Activated CD4-positive, alpha-beta memory T cell treated with anti-CD3 and anti-CD28 coated beads, Interleukin-2, amount 10 ng/mL, durations not matched to agents 7 days and 5 days (primary cell): ENCODE results near the gene DHRS3. TPM values are rescaled to one million over a fixed set of nuclear protein-coding genes. Genes with fewer than 3 reads are reported as not detected.
A peak's percentile ranks its signal among the peaks of the same experiment; 100 is the strongest.
"Not testable (repeated sequence)": the region's sequence is repeated elsewhere in the genome, so short reads cannot be mapped to it uniquely, and the experiment has no call there.

Experiments
- CTCF ChIA-PET: fragments of 350-600 bp; sonication (Branson Sonifier 250); formaldehyde crosslinking; loops from one replicate; lab custom pipeline; 2021; ENCODE audit warnings: antibody characterized with exemption, inconsistent platforms; lab: Charles Lee
- POLR2A ChIA-PET: fragments of 350-600 bp; sonication (Branson Sonifier 250); formaldehyde crosslinking; loops from one replicate; lab custom pipeline; 2021; ENCODE audit warnings: antibody characterized with exemption; lab: Charles Lee
- DNase-seq: peaks from one replicate; pipeline ENCODE4 v3.0.0-alpha.2; 2020
- H3K27ac Mint-ChIP-seq: one replicate; pipeline ENCODE4 v1.8.0; 2021; ENCODE audit warnings: mild to moderate bottlenecking, mixed read lengths
- H3K27me3 Mint-ChIP-seq: one replicate; pipeline ENCODE4 v1.8.0; 2021; ENCODE audit warnings: mixed read lengths
- H3K36me3 Mint-ChIP-seq: one replicate; pipeline ENCODE4 v1.8.0; 2021; ENCODE audit warnings: low read depth, mixed read lengths
- H3K4me1 Mint-ChIP-seq: one replicate; pipeline ENCODE4 v1.8.0; 2021; ENCODE audit warnings: mixed read lengths
- H3K4me3 Mint-ChIP-seq: one replicate; pipeline ENCODE4 v1.8.0; 2021; ENCODE audit warnings: mild to moderate bottlenecking, mixed read lengths
- H3K9me3 Mint-ChIP-seq: one replicate; pipeline ENCODE4 v1.8.0; 2021; ENCODE audit warnings: mixed read lengths
- total RNA-seq, 2 experiments: library from RNA; stranded (reverse); gene quantifications; one replicate each; pipeline ENCODE4 v1.2.3, GENCODE V29; 2021

DHRS3 gene
- total RNA-seq, 2 experiments from 2014 or later, result 30.1 to 32.5 TPM

DNA sequence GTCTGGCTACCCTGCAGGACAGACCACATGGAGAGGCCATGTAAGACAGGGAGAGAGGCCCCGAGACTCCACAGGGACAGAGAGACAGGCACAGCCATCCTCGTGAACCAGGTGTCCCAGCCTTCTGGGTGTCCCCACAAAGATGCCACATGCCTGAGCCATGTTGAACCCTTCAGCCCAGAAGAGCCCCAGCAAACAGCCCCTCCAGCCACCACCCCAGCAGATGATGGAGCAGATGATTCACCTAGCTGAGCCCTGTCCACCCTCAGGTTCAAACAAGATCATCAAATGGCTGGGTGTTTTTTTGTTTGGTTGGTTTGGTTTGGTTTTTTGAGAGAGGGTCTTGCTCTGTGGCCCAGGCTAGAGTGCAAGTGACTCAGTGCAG, 78.7 kb downstream of the DHRS3 start:
- H3K36me3 Mint-ChIP-seq, result peaks cover 27% of the 10 kb centered on the region
- H3K27ac Mint-ChIP-seq, result no peak overlapping the region
- no peak for DNase-seq
- H3K4me1 Mint-ChIP-seq, result peaks cover 20% of the 10 kb centered on the region
- CTCF ChIA-PET, result no interaction called here
- H3K4me3 Mint-ChIP-seq, result no peak overlapping the region
- POLR2A ChIA-PET, result no interaction called here
- H3K27me3 Mint-ChIP-seq, result peaks cover 5% of the 10 kb centered on the region
- H3K9me3 Mint-ChIP-seq, result peaks cover 20% of the 10 kb centered on the region

DNA sequence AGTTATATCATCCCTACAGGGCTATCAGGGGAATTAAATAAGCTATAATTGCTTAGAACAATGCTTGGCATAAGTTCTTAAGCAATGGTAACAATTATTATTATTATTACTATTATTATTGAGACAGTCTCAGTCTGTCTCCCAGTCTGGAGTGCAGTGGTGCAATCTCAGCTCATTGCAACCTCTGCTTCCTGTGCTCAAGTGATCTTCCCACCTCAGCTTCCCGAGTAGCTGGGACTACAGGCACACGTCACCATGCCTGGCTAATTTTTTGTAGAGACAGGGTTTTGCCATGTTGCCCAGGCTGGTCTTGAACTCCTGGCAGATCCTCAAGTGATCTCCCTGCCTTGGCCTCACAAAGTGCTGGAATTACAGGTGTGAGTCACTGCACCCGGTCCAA, 79.5 kb downstream of the DHRS3 start:
- H3K4me1 Mint-ChIP-seq, result peaks cover 20% of the 10 kb centered on the region
- H3K27me3 Mint-ChIP-seq, H3K27ac Mint-ChIP-seq, CTCF ChIA-PET, DNase-seq, H3K4me3 Mint-ChIP-seq, POLR2A ChIA-PET: not testable (repeated sequence)
- peaks cover 23% of the 10 kb centered on the region for H3K9me3 Mint-ChIP-seq
- H3K36me3 Mint-ChIP-seq, result peaks cover 27% of the 10 kb centered on the region

DNA sequence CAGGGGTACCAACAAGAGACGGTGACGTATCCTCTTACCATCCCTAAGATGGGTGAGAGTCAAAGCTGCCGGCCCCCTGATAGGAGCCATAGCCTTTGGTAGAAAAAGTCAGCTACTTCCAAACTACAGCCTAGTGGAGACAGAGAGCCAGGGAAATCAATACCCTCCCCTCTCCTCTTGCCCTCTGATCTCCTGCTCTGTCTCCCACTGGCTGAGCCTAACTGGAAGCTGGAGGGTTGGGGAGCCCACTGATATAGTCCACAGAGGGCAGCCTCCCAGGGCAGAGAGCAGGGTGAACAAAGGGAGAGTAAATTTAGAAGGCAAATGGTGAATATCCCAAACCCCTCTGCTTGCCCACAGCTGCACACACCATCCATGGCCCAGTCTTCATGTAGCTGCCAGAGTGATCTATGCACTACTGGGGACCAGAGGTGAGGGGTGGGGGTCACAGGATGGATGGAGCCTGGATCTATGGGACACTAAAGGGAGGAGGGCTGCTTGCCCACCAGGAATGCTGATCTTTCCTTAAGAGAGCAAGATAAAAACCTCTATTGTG, 80.0 kb downstream of the DHRS3 start:
- Mint-ChIP-seq H3K9me3 (peaks cover 23% of the 10 kb centered on the region), H3K27ac (no peak overlapping the region), H3K27me3 (peaks cover 2% of the 10 kb centered on the region), H3K4me3 (no peak overlapping the region), H3K36me3 (peaks cover 27% of the 10 kb centered on the region), H3K4me1 (peaks cover 20% of the 10 kb centered on the region)
- DNase-seq, result no peak
- ChIA-PET POLR2A (interaction anchor here (0.8 kb wide), 1 partner anchor 58 kb away, joined by 3 read pairs; no protein-coding TSS in a partner anchor), CTCF (no interaction called here)

DNA sequence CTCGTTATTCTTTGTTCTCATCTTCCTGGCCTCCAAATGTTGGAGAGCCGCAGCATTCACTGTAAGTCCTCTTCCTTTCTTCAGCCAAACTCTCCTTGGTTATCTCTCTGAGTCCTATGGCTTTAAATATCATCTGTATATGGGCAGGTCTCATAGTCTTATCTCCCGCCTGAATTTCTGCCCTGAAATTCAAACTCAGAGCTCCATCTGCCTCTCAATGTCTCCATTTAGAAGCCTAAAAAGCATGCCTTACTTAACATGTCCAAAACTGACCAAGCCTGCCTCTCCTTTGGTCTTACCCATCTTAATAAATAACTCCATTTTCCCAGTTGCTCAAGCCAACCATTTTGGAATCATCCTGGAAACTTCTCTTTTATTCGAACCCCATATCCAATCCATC, 80.7 kb downstream of the DHRS3 start:
- H3K27ac Mint-ChIP-seq, result no peak overlapping the region
- POLR2A ChIA-PET, result interaction anchor here (0.8 kb wide), 1 partner anchor 59 kb away, joined by 3 read pairs; no protein-coding TSS in a partner anchor
- no peaks in the 10 kb centered on the region for H3K27me3 Mint-ChIP-seq
- DNase-seq, result no peak
- H3K4me3 Mint-ChIP-seq, result no peak overlapping the region
- CTCF ChIA-PET, result no interaction called here
- H3K9me3 Mint-ChIP-seq, result peaks cover 23% of the 10 kb centered on the region
- peaks cover 27% of the 10 kb centered on the region for H3K36me3 Mint-ChIP-seq
- H3K4me1 Mint-ChIP-seq, result peaks cover 20% of the 10 kb centered on the region

DNA sequence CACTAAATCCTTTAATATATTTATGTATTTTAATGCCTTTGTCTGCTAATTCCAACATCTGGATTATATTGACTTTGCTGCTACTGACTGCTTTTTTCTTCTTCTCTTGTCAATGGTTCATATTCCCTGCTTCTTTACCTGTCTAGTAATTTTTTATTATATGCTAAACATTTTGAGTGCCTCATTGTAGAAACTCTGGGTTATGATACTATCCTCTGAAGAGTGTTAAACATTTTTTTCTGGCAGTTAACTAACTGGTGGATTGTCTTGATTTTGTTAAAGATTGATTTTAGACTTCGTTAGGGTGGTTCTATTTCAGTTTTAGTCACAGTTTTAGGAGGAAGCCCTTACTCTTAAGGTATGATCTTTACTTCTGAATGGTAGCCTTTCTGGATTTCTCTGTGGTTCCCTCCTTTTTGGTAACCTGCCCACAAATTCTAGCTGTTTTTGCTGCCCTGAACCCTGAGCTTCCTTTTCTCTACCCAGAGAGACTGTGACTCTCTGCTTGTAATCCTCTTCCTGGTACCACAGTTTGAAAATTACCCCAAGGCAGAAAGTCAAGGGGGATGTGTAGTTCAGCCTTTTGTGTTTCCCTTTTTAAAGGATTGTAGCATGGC, 81.9 kb downstream of the DHRS3 start:
- CTCF ChIA-PET, result no interaction called here
- peaks cover 27% of the 10 kb centered on the region for H3K36me3 Mint-ChIP-seq
- H3K4me3 Mint-ChIP-seq, result no peak overlapping the region
- peak overlapping the region; percentile 31 for H3K27ac Mint-ChIP-seq
- no peak for DNase-seq
- H3K4me1 Mint-ChIP-seq, result peaks cover 20% of the 10 kb centered on the region
- H3K9me3 Mint-ChIP-seq, result peaks cover 23% of the 10 kb centered on the region
- H3K27me3 Mint-ChIP-seq, result no peaks in the 10 kb centered on the region
- POLR2A ChIA-PET, result no interaction called here

DNA sequence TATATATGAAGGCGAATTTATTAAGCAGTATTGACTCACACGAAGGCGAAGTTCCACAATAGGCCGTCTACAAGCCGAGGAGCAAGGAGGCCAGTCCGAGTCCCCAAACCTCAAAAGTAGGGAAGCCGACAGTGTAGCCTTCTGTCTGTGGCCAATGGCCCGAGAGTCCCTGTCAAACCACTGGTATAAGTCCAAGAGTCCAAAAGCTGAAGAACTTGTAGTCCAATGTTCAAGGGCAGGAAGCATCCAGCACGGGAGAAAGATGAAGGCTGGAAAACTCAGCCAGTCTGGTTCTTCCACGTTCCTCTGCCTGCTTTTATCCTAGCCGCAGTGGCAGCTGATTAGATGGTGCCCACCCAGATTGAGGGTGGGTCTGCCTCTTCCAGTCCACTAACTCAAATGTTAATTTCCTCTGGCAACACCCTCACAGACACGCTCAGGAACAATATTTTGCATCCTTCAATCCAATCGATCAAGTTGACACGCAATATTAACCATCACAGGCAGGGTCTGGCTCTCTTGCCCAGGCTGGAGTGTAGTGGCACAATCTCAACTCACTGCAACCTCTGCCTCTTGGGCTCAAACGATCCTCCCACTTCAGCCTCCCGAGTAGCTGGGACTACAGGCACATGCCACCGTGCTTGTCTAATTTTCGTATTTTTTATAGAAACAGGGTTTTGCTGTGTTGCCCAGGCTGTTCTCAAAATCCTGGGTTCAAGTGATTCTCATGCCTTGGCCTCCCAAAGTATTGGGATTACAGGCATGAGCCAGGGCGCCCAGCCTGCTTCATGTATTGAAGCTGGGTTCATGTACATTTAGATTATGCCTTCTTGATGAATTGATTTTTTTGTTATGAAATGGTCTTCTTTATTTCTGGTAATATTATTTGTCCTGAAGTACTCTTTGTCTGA, 85.3 kb downstream of the DHRS3 start:
- peaks cover 22% of the 10 kb centered on the region for H3K9me3 Mint-ChIP-seq
- no peak overlapping the region for H3K27ac Mint-ChIP-seq
- no peaks in the 10 kb centered on the region for H3K27me3 Mint-ChIP-seq
- CTCF ChIA-PET, result no interaction called here
- peaks cover 26% of the 10 kb centered on the region for H3K4me1 Mint-ChIP-seq
- H3K4me3 Mint-ChIP-seq, result no peak overlapping the region
- no peak for DNase-seq
- POLR2A ChIA-PET, result no interaction called here
- H3K36me3 Mint-ChIP-seq, result peaks cover 24% of the 10 kb centered on the region

DNA sequence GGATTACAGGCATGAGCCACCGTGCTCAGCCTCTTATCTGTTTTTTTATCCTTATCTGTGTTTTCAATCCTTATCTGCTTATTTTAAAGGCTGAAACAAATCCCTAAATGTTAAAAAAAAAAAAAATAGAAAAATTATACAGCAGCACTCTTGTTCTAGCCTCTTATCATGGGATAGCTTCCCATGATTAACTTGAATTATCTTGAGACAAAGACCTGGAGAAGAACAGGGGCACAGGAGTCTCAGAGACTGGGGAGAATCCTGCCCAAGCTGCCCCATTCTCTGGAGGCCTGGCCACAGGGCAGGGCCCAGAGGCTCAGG, 86.9 kb downstream of the DHRS3 start:
- Mint-ChIP-seq H3K9me3 (peaks cover 11% of the 10 kb centered on the region), H3K4me3 (no peak overlapping the region), H3K27me3 (no peaks in the 10 kb centered on the region), H3K4me1 (peaks cover 12% of the 10 kb centered on the region), H3K36me3 (peaks cover 12% of the 10 kb centered on the region), H3K27ac (no peak overlapping the region)
- ChIA-PET CTCF (interaction anchor here (0.7 kb wide), 1 partner anchor 270 kb away, joined by 3 read pairs; no protein-coding TSS in a partner anchor), POLR2A (no interaction called here)
- no peak for DNase-seq

DNA sequence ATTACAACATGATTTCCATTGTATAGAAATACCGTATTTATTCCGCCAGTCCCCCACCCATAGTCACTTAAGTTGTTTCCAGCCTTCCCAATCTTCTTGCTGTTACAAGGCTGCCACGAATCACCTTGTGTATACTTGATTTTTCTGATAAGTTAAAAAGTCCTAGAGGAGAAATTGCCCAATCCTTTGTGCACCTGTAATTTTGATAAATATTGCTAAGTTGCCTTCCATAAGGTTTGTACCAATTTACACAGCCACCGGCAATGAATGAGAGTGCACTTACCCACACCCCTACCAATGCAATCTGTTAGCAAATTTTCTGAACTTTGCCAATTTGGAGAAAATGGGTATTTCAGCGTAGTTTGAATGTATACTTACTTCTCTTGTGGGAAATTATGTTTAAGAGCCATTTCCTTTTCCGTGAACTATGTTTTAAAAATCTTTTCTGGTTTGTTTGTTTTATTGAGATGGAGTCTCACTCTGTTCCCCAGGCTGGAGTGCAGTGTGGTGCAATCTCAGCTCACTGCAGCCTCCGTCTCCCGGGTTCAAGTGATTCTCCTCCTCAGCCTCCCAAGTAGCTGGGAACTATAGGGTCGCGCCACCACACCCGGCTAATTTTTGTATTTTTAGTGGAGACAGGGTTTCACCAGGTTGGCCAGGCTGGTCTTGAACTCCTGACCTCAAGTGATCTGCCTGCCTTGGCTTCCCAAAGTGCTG, 87.4 kb downstream of the DHRS3 start:
- peaks cover 8% of the 10 kb centered on the region for H3K36me3 Mint-ChIP-seq
- no peak overlapping the region for H3K4me3 Mint-ChIP-seq
- no peaks in the 10 kb centered on the region for H3K27me3 Mint-ChIP-seq
- no peak overlapping the region for H3K27ac Mint-ChIP-seq
- H3K4me1 Mint-ChIP-seq, result peaks cover 9% of the 10 kb centered on the region
- peaks cover 8% of the 10 kb centered on the region for H3K9me3 Mint-ChIP-seq
- ChIA-PET CTCF (no interaction called here), POLR2A (no interaction called here)
- no peak for DNase-seq

DNA sequence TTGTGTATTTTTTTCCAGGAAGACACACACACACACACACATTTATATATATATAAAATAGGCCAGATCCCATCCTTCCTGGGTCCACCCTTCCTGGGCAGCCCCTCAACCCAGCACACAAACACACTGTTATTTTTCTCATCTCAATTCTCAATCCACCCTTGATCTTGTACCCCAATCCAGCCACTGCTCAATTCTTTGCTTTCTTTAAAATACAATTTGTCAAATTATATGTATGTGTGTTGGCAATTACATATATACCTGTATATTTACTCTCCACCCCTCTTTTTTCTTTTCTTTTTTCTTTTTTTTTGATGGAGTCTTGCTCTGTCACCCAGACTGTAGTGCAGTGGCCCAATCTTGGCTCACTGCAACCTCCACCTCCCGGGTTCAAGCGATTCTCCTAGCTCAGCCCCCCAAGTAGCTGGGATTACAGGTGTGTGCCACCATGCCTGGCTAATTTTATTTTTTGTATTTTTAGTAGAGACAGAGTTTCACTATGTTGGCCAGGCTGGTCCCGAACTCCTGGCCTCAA, 88.3 kb downstream of the DHRS3 start:
- CTCF ChIA-PET, result no interaction called here
- Mint-ChIP-seq H3K27ac (no peak overlapping the region), H3K4me3 (no peak overlapping the region), H3K9me3 (peaks cover 2% of the 10 kb centered on the region), H3K36me3 (no peaks in the 10 kb centered on the region), H3K4me1 (peaks cover 7% of the 10 kb centered on the region), H3K27me3 (no peaks in the 10 kb centered on the region)
- DNase-seq, result no peak
- POLR2A ChIA-PET, result no interaction called here

DNA sequence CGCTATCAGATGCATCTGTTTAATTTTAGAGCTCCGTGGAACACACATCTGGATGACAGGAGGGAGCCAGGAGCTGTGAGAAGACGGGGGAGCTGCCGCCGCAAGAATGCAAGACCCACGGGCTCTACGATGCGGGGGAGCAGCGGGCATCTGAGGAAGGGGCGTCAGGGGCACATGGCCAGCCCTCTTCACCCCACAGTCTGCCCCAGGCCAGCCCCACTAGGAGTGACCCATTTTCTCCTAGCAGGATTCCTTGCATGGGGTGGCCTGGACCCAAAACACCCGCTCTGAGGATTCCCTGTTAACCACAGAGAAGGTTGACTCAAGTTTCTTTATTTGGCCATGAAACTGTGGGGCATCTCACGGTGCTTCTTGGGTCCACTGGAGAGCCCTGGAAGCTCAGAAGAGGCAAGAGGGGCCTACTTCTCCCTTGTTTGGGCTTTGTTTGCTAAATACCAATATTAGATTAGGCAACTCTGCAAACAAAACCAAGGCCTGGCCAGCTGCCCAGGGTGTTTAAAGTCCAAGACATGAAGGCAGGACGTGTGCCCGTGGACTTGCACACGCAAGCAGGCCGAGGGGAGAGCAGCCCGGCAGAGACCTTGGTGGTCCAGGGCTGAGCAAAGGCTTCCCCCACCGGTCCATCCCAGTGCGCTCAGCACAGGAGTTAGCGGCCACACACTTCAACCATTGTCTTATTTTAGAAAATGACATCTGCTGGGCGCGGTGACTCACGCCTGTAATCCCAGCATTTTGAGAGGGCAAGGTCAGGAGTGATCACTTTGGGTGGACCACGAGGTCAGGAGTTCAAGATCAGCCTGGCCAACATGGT, 89.8 kb downstream of the DHRS3 start:
- CTCF ChIA-PET, result interaction anchor here (0.5 to 0.7 kb wide), 2 partner anchors 13 to 52 kb away, joined by 3 to 8 read pairs; no protein-coding TSS in a partner anchor

DNA sequence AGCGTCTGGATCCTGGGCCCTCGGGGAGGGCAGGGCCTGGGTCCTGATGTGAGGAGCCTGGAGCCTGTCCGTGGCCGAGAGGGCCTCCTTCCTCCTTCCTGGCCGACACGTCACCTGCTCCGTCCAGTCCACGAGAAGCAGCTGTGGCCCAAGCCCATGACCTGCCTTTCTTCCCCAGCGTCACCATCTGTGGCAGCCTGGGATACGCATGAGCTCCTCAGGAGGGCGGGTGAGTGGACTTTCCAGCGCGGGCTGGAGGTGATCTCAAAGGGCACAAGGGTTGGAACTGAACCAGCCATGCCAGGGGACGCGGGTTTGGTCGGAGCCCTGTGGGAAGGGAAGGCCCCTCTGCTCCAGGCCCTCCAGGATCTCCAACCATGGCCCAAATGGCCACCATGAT, 90.4 kb downstream of the DHRS3 start:
- no peak overlapping the region for H3K4me3 Mint-ChIP-seq
- no peaks in the 10 kb centered on the region for H3K27me3 Mint-ChIP-seq
- peaks cover 3% of the 10 kb centered on the region for H3K9me3 Mint-ChIP-seq
- H3K27ac Mint-ChIP-seq, result no peak overlapping the region
- CTCF ChIA-PET, result no interaction called here
- POLR2A ChIA-PET, result no interaction called here
- peaks cover 7% of the 10 kb centered on the region for H3K4me1 Mint-ChIP-seq
- DNase-seq, result no peak
- H3K36me3 Mint-ChIP-seq, result no peaks in the 10 kb centered on the region

More for the DNA sequence above, 89.8 kb downstream of the DHRS3 start:
- no peak overlapping the region for H3K4me3 Mint-ChIP-seq
- no peak for DNase-seq
- POLR2A ChIA-PET, result no interaction called here
- peaks cover 7% of the 10 kb centered on the region for H3K4me1 Mint-ChIP-seq
- H3K27me3 Mint-ChIP-seq, result no peaks in the 10 kb centered on the region
- peaks cover 3% of the 10 kb centered on the region for H3K9me3 Mint-ChIP-seq
- no peak overlapping the region for H3K27ac Mint-ChIP-seq
- H3K36me3 Mint-ChIP-seq, result no peaks in the 10 kb centered on the region
